Measurements from ENCODE around the gene GALNT14.

Gene GALNT14

DNA sequence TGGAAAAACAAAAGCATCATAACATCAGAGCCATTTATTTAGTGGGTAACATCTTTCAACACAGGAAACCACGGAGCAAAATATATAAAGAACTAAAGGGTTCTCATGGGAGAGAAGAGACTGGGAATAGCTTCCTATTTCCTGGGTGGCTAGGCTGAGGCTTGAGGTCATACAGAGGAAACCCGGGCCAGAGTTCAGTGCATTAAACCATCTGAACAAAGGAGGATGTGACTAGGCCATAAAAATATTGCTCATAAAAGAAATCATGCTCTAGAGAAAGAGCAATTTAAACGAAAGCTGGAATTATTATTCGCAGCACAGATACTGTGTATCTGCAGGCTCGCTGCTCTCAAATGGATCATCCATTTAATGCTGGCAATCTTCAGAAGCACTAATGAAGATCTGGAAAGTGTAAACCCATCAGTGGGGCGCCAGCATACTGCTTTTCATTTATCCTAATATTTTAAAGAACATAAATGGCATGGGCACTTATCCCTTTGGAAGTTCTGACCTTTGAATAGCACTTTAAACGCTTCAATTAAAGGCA is 83.3 kb downstream of the GALNT14 start:
- DNase-seq (ENCODE audit: low spot score): no peak
- TF ChIP-seq, protein P1, sequence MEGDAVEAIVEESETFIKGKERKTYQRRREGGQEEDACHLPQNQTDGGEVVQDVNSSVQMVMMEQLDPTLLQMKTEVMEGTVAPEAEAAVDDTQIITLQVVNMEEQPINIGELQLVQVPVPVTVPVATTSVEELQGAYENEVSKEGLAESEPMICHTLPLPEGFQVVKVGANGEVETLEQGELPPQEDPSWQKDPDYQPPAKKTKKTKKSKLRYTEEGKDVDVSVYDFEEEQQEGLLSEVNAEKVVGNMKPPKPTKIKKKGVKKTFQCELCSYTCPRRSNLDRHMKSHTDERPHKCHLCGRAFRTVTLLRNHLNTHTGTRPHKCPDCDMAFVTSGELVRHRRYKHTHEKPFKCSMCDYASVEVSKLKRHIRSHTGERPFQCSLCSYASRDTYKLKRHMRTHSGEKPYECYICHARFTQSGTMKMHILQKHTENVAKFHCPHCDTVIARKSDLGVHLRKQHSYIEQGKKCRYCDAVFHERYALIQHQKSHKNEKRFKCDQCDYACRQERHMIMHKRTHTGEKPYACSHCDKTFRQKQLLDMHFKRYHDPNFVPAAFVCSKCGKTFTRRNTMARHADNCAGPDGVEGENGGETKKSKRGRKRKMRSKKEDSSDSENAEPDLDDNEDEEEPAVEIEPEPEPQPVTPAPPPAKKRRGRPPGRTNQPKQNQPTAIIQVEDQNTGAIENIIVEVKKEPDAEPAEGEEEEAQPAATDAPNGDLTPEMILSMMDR (IDR thresholded peaks at IDR 0.05; ENCODE audit: extremely low read depth, missing control alignments): no peak

GRCh38 chr2:31053929-31054782 is 84.1 kb downstream of the GALNT14 start:
- no peak for DNase-seq (ENCODE audit: low spot score)
- TF ChIP-seq, protein P1 (IDR thresholded peaks at IDR 0.05; ENCODE audit: extremely low read depth, missing control alignments): no peak

DNA sequence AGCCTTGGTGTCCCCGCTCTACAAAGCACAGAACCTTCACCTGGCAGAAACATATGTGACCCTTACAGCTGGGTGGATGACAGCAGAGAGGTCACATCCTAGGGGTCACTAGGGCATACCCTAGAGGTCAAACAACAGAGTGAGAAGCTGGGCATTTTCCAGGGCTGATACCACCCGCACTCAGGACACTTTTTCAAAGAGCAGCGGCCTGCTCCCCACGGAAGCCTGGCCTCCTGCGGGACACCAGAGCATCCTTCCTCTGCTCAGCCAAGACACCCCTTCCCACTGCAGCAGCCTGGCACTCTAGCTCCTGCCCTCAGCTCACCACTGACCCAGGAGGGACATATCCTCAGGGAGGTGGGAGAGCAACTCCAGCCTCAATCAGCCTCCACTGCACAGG is 86.0 kb downstream of the GALNT14 start:
- TF ChIP-seq, protein P1 (IDR thresholded peaks at IDR 0.05; ENCODE audit: extremely low read depth, missing control alignments): no peak
- DNase-seq (ENCODE audit: low spot score): no peak

DNA sequence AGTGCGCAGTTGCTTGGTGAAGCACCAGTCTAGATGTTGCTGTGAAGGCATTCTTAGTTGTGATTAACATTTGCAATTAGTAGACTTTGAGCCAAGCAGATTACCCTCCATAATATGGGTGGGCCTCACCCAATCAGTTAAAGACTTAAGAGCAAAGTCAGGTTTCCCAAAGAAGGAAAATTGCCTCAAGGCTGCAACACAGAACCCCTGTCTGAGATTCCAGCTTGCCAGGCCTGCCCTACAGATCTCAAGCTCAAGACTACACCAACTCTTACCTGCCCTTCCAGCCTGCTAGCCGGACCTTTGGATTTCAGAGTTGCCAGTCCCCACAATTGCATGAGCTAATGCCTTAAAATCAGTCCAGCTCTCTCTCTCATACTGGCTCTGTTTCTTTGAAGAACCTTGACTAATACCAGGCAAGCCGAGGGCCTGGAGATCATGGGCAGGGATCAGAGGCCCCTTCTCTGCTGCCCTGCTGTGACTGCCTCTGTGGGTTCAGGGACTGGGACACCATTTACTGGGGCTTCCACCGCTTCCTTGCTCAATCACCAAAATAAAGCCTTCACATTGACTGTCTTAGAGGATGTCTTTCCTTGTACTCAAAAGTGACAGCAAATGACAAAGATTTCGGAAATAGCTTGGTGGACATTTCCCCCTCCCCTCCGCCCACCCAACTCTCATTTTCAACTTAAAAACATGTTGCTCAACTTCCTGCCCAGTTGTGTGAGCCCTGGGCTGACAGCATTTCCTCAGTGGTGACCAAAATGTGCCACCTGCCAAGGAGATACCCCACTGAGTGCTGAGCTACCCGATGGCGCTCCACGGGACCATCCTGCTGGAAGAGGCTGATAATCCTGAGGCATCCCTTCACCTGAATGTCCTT is 86.7 kb downstream of the GALNT14 start:
- DNase-seq (ENCODE audit: low spot score): no peak
- TF ChIP-seq, protein P1 (IDR thresholded peaks at IDR 0.05; ENCODE audit: extremely low read depth, missing control alignments): no peak

DNA sequence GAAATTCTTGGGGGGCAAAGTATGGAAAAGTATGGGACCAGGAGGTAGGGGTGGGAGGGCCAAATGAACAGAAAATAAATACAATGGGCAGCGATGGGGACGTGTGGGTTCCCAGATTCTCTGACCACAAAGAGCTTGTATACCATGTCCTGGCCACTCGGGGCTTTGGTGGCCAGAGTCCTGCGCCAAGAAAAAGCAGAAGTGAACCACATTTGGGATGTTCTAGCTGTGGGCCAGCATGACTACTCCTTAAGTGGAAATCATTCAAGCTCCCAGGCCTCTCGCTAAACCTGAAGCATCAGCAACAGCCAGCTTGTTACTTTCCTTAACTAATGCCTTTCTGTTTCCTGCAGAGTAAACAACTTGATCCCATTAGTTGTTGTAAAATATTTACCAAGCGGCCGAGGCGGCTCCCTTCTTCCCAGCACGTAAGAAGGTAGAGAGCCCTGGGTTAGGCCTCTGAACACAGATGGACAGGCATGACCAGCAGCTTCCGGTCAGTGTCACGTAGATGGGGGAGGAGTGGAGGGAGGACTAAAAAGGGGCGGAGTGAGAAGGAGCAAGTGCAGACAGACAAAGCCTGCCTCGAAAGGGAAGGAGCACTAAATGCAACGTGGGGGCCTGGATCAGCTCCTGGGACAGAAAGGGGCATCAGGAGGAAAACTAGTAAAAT is 88.2 kb downstream of the GALNT14 start:
- TF ChIP-seq, protein P1 (IDR thresholded peaks at IDR 0.05; ENCODE audit: extremely low read depth, missing control alignments): no peak

GRCh38 chr2:31049264-31049663 is 89.0 kb downstream of the GALNT14 start:
- TF ChIP-seq, protein P1 (IDR thresholded peaks at IDR 0.05; ENCODE audit: extremely low read depth, missing control alignments): no peak
- no peak for DNase-seq (ENCODE audit: low spot score)

More for the DNA sequence above, 88.2 kb downstream of the GALNT14 start:
- no peak for DNase-seq (ENCODE audit: low spot score)
